Stimulated activated naive CD8-positive, alpha-beta T cell treated with anti-CD3 and anti-CD28 coated beads, Interleukin-15, Interleukin-2, amounts not matched to agents 100 U/mL and 50 U/mL, for 24 hours (primary cell): Measurements from ENCODE around the gene SCFD2.
"Not testable (repeated sequence)": the region's sequence is repeated elsewhere in the genome, so short reads cannot be mapped to it uniquely, and the experiment has no call there.

Experiments
- ATAC-seq: fragments of 150-1000 bp; cut with Tn5 transposase; one replicate; pipeline ENCODE4 v1.10.0; 2021
- DNase-seq: peaks from one replicate; pipeline ENCODE4 v3.0.0; 2021

SCFD2 gene

DNA sequence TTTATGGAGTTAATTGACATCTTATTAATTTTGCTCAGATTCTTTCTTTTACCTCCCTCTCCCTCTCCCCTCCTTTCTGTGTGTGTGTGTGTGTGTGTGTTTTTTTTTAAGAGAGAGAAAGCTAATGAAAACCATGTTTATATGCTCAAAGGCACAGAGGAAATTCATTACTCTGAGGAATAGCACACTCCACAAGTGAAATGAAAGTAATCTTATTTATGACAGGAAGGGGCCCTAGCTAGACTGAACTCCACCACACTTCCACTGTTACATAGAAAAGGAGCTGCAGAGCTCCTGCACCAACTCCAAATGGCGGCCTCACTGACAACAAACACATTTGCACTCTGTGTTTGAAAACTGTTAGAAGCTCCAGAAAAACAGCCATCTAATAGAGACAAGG lies 353.1 kb downstream of the SCFD2 start:
- no peak for DNase-seq
- ATAC-seq = no peak

DNA sequence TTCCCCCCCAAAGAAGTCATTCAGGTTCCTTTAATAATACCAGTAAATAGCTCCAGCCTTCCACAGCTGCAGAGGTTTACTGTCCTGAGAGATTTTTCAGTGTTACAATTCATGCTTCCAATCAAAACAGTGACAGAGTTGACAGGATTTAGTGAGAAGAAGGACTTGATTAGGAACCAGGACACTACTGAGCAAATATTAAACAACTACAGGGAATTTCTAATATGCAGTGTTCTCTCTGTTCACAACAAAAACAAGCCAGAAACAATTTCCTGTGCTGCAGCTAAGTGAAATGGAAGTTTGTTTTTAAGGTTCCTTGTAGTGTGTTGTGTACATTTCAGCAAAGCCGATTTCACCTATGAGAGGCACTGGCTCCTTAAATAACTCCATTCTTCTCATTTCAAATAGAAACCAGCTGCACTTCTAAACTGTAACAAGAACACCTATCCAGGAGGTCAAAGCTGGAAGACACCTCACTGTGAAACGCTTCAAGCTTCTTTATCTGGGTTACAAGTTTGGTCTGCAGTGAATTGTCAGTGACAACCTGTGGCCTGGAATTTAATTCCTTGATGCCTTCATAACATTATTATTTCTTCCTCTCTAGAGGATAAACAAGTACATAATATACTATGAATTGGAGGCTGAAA lies 354.5 kb downstream of the SCFD2 start:
- DNase-seq = no peak

DNA sequence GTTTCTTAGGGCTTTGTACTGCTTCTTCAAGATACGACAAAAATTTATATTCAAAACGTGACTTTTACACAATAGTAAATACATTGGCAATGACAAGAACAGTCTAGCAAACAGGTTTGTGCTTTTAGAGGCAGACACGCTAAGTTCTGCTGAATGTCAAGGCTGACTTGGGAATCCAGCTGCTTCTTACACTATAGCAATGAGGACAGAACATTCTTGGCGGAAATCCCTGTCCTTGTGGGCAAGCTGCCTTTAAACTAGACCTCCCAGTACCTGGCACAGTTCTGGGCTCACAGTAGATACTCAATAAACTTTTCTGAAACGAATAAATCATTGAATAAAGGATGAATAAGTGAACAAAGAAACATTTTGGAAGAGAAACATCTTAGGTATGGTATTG lies 355.5 kb downstream of the SCFD2 start:
- ATAC-seq = no peak

More for the DNA sequence above, 354.5 kb downstream of the SCFD2 start:
- ATAC-seq = no peak

GRCh38 chr4:53009824-53010223 lies 356.0 kb downstream of the SCFD2 start:
- ATAC-seq (no peak), DNase-seq (no peak)

More for the DNA sequence above, 355.5 kb downstream of the SCFD2 start:
- DNase-seq = no peak

DNA sequence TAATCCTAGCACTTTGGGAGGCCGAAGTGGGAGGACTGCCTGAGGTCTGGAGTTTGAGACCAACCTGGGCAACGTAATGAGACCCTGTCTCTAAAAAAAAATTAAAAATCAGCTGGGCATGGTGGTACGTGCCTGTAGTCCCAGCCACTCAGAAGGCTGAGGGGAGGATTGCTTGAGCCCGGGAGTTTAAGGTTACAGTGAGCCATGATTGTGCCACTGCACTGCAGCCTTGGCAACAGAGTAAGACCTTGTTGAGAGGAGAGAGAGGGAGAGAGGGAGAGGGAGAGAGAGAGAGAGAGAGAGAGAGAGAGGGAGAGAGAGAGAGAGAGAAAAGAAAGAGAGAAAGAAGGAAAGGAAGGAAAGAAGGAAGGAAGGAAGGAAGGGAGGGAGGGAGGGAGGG lies 358.8 kb downstream of the SCFD2 start:
- ATAC-seq = no peak
- no peak for DNase-seq

DNA sequence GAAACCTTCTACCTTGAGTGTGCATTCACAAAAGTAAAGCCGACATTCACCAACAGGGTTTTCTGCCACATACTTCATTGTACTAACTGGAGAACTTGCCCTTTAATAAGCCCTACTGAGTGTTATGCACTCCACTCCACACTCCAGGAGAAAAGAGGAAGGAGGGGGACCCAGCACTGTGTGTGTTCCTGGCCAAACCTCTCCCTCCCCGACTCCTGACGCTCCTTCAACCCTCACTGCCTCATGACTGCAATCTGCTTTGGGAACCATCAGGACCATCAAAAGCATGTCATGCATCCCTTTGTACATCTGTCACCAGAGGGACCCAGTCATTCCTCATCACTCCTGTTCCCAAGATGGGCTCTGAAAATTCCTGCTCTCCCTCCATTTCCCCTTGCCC lies 360.1 kb downstream of the SCFD2 start:
- no peak for ATAC-seq
- DNase-seq = no peak

DNA sequence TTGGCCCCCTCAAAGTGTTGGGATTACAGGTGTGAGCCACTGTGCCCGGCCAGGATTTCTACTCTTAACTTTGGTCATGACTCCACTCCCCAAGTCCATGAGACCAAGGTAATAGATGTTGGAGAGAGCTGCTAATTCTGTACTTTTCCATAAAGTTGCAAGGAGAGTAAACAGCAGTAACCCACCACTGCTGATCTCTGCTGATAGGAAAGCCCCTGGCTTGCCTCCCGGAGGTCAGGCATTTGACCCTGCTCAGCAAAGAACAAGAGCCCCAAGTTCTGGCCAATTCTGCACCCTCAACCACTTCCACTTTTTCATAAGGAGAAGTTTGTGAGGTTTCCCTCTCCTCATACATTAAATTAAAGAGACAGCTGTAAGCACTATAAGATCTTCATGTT lies 360.7 kb downstream of the SCFD2 start:
- DNase-seq (no peak), ATAC-seq (no peak)

GRCh38 chr4:53004497-53005148 lies 361.2 kb downstream of the SCFD2 start:
- ATAC-seq (no peak), DNase-seq (no peak)

DNA sequence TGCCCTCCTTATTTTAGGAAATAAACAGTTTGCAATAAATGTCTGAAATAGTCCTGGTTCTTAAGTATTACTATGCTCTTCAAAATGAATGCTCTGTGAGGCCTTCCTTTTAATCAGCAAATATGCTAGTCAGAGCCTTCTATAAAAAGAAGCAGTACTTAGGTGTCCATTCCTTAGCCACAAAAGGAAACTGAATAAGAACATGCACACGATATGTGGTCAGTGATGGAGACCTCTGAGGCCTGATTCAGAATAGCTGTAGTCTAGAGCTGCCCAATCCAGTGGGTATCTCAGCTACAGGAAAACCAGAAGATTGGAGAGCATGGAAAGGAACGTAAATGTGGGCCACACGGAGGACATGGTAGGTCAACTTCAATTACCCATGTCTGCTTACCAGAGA lies 361.9 kb downstream of the SCFD2 start:
- no peak for ATAC-seq
- DNase-seq = no peak

DNA sequence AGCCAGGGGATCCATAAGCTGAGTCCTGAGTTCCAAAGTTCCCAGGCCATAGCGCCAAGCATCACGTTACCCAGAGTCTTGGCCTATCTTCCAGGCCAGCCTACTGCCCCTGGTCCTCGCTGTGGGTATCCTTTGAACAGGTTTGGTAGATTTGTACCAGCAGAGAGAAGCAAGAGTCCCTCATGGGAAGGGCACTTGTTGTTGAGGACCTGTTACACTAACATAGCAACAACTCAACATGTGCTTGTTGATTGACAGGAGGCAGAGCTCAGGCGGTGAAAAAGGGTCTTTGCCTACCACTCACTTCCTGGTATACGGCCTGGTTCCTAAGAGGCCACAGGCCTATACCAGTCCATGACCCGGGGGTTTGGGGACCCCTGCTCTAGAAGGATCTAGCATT lies 365.3 kb downstream of the SCFD2 start:
- no peak for DNase-seq
- ATAC-seq = no peak

DNA sequence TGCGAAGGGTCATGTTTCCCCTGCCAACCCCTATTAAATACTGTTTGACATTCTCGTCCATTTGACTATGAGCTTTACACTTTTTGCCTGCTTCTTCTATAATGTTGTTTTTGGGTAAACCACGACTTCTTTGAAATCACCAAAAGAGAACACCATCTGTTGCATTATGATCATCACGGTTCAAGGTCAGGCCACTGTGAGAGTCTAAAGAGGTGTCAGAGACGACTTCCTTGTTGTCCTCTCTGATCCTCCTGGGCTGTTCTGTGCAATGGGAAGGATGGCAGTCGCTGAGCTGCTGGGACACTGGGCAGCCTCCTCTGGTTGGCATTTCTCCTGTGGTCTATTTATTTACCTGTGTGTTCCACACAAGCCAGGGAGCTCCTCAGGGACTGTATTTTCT lies 366.2 kb downstream of the SCFD2 start:
- ATAC-seq (no peak), DNase-seq (no peak)

DNA sequence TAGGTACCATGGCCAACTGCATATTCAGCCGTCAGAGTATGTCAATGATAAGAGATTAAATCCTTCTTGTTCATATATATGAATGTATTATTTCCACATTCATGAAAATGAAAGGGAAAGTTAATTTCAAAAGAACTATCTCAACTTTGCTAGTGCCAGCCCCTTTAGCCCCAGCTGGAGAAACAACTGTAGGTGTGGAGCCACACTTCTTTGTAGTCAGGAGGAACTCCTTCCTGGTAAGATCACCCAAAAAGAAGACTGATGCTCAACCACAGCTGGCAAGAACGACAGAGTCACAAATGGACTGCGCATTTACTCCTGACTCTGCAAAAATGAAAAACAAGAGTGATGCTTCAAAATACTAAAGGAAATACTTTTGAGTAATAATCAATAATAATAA lies 367.4 kb downstream of the SCFD2 start:
- DNase-seq = no peak
- no peak for ATAC-seq

DNA sequence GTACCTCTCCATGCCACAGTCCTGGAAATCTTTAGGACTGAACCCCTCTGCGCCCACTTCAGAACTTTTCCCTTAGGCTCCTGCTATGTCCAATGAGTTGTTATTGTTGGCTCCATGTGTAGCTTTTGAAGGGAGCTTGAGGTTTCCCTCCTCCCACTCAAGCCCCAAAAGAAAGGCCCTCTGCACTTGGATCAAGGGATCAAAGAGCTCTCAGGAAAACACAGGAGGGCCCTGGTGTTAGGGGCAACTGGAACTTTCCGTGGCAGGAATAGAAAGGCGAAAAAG lies 368.8 kb downstream of the SCFD2 start:
- no peak for DNase-seq

DNA sequence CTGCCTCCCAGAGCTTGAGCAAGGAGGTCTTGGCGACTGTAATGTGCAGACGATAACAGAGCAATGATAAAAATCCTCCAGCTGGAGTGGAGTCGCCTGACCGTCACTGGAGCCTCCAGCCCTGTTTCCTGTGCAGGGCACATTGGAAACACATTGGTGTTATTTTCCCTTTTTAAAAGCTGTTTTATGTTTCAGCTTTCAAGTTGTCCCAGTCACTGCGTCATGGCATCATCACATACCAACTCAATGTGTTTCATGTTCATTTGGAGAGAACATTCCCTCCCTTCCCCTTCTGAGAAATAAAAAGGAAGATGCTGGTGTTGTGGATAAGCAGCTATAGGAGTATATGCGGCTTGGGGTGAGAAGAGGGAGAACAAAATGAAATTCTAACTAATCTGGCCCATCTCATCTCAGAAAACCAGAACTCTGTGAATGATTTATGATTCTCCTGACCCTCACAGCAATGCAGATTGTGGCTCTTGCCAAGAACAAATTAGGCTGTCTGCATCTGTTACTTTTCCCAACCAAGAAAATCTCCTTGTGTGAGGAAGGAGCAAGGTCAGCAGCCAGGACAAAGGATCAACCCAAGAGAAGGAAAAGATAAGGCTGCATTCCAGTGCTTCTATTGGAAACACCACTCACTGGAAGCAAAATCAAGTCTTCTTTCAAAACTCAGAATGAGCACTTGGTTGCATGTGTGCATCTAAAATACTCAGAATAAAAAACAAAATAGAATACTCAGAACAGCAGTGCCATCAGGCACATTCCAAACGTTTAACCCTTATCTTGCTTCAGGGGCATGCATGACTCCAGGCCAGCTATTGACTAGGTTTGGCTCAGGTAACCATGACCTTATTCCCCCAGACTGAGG lies 369.4 kb downstream of the SCFD2 start:
- DNase-seq = no peak
- ATAC-seq = no peak

More for the DNA sequence above, 368.8 kb downstream of the SCFD2 start:
- ATAC-seq = no peak

DNA sequence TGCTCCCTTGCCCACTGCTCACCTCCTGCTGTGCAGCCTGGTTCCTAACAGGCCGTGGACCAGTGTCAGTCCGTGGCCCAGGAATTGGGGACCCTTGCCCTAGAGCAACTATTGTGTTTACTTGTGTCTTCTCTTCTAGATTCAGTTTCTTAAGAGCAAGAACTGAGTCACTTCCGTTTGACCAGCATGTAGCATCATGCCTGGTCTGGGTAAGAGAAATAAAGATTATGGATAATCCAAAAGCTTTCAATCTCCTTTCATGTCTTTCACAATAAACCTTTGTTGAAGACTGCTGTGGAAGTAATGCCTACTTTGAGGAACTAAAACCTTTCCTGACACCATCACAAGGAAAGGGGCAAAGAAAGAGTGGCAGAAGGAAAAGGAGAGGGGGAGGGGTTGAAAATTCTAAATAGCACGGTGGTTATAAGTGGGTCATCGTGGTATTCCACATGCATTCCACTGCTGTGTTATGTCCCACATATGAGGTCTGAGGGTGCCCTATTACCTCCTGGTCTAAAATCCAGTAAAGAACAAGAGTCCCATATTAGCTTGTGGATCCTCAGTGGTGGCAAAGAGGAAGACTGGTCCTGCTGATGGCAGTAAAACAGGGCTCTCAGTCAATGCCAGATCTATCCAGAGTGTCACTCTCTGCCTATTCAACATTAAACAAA lies 370.4 kb downstream of the SCFD2 start:
- DNase-seq (no peak), ATAC-seq (no peak)

DNA sequence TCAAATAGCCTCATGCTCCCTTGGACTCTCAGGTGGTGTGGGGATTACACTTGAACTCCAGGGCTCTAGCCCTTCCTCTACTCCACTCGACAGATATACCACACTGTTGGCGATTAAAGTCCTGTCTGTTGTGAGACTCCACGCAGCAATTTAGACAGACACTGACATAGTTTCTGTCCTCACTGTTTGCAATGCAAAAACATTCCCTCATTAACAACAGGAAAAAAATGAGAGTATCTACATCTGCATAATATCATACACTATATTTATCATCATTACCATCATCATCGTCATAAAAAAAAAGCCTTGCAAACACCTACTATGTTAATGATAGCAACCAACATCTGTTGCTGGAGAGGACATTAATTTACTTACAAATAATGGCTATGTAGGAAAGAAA lies 371.3 kb downstream of the SCFD2 start:
- no peak for ATAC-seq
- no peak for DNase-seq

DNA sequence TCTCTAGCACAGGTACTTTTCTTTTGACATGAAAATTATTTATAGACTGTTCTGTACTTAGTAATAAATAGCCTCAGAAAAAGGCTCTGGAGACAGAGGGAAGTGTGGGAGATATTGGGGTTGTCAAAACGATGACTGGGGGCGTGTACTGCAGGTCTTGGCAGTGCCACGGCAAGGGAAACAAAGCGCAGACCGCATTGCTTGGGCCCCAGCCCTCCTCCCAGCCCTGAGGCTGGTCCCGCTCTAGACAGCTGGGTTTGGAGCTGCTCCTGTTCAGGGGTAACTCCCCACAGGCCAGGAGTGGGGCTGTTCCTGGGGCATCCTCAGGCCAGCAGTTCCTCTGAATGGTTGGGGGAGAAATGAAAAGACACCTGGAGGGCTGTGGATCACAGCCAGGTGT lies 372.1 kb downstream of the SCFD2 start:
- DNase-seq (no peak), ATAC-seq (no peak)

DNA sequence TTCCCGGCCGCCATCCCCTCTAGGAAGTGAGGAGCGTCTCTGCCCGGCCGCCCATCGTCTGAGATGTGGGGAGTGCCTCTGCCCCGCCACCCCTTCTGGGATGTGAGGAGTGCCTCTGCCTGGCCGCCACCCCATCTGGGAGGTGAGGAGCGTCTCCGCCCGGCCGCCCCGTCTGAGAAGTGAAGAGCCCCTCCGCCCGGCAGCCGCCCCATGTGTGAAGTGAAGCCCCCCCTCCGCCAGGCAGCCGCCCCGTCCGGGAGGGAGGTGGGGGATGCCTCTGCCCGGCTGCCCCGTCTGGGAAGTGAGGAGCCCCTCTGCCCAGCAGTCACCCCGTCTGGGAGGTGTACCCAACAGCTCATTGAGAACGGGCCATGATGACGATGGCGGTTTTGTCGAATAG lies 373.3 kb downstream of the SCFD2 start:
- not testable (repeated sequence) for ATAC-seq, DNase-seq

DNA sequence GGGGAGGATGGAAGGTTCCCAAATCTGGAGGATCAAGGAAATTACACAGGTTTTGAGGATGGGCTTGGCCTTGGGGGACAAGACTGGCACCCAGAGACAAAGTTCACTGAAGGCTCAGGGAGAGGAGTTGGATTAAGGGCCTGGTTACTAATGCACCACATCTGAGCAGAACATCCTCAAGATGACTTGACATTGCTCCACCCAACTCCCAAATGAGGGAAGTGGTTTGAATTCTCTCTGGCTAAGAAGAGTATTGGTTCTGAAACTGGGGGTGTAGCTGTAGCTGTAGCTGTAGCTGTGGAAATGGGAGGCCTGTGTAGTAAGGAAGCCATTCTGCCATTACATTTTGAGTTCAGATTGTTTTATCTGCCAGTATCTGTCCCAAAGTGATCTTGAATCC lies 374.4 kb downstream of the SCFD2 start:
- ATAC-seq (no peak), DNase-seq (no peak)

DNA sequence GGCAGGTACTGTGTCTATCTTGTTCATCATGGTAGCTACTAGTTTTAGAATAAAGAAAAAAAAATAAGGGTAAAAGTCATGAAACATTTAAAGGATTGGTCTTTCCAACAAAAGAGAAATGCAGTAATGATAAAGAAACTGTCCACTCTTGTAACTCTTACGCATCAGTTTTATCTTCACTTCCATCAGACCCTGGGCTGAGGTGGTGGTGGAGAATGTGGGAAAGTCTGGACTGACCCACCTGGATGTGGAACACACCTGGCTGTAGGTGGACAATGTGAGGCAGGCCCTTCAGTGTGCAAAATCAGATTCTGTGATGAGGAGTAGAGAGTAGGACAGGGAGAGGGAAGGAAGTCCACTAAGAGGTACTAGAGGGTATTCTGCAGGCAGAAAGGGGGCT lies 375.2 kb downstream of the SCFD2 start:
- no peak for DNase-seq
- ATAC-seq = no peak

GRCh38 chr4:52989865-52990264 lies 376.0 kb downstream of the SCFD2 start:
- DNase-seq = no peak
- no peak for ATAC-seq

DNA sequence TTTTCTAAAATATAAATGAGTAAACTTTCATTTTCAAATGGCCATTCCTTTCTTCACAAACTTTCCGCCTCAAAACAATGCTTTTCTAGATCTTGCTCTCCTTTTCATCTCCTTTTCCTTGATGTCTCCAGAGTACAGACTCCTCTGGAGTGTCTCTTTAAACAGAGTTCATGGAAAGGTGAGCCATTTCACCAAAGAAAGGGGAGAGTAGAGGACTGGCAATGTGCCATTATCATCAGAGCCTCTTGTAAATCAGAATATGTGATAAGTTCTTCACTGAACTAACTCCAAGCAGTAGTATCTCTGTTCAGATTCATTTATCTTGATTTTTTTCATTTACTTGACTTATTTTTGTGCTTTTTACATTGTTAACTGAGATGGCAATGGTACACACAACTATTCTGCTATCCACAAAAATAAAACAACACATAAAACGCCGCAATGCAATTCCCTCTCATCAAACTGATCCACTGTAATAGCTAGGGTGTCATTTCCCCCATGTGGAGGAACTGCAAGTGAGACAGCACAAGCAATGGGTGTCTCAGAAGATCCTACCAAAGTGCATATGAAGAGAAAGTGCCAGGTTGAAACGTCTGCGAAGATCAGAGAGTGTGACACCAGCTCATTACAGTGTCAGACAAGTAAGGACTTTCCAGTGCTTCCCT lies 378.3 kb downstream of the SCFD2 start:
- ATAC-seq (no peak), DNase-seq (no peak)
